Muscle layer of colon (tissue), 2 donors: ENCODE measurements around the gene PHACTR3.

Experiments used
- H3K27ac ChIP-seq: one replicate; pipeline ENCODE4 v1.7.0; 2013; ENCODE audit warnings: low read depth, mild to moderate bottlenecking, low read length, moderate library complexity
- H3K27me3 ChIP-seq, 2 donors: one replicate each; pipeline ENCODE4 v1.7.0; 2013; ENCODE audit warnings: low read length in 2 of 2, mild to moderate bottlenecking in 2 of 2; ENCODE audit not compliant: insufficient read depth in 2 of 2, control insufficient read depth in 1 of 2
- H3K36me3 ChIP-seq: one replicate; pipeline ENCODE4 v1.7.0; 2013; ENCODE audit warnings: mild to moderate bottlenecking, low read length; ENCODE audit not compliant: insufficient read depth
- H3K4me1 ChIP-seq: one replicate; pipeline ENCODE4 v1.7.0; 2013; ENCODE audit warnings: mild to moderate bottlenecking, low read length; ENCODE audit not compliant: insufficient read depth
- H3K4me3 ChIP-seq, 2 donors: one replicate each; pipeline ENCODE4 v1.7.0; 2013; ENCODE audit warnings: low read length in 2 of 2, low read depth in 1 of 2, mild to moderate bottlenecking in 1 of 2, moderate library complexity in 1 of 2
- H3K9ac ChIP-seq: one replicate; pipeline ENCODE4 v1.7.0; 2013; ENCODE audit warnings: low read length
- H3K9me3 ChIP-seq: one replicate; pipeline ENCODE4 v1.7.0; 2013; ENCODE audit warnings: mild to moderate bottlenecking, low read length
- donor health status: abdominal sarcoma.
- donor health status: Adenocarcinoma of cecum.

The PHACTR3 gene

GRCh38 chr20:59583428-59584277 is 20.7 kb upstream of the PHACTR3 start:
- H3K36me3 ChIP-seq, result no peaks in the 10 kb centered on the region
- no peaks in the 10 kb centered on the region for H3K4me1 ChIP-seq

GRCh38 chr20:59584278-59584925 is 19.9 kb upstream of the PHACTR3 start:
- H3K9me3 ChIP-seq, result no peaks in the 10 kb centered on the region
- H3K36me3 ChIP-seq, result no peaks in the 10 kb centered on the region
- no peak overlapping the region for H3K4me3 ChIP-seq
- no peak overlapping the region for H3K27ac ChIP-seq
- H3K4me1 ChIP-seq, result no peaks in the 10 kb centered on the region
- no peak overlapping the region for H3K9ac ChIP-seq
- H3K27me3 ChIP-seq, result no peaks in the 10 kb centered on the region

More at GRCh38 chr20:59583428-59584277, 20.7 kb upstream of the PHACTR3 start:
- H3K27ac ChIP-seq, result no peak overlapping the region
- no peaks in the 10 kb centered on the region for H3K27me3 ChIP-seq
- no peaks in the 10 kb centered on the region for H3K9me3 ChIP-seq
- H3K4me3 ChIP-seq, result no peak overlapping the region
- H3K9ac ChIP-seq, result no peak overlapping the region

- Histone ChIP-seq H3K9ac (no peak overlapping the region), H3K27ac (no peak overlapping the region), H3K4me3 (no peak overlapping the region), H3K27me3 (no peaks in the 10 kb centered on the region), H3K9me3 (no peaks in the 10 kb centered on the region), H3K4me1 (no peaks in the 10 kb centered on the region), H3K36me3 (no peaks in the 10 kb centered on the region)
Measured at GRCh38 chr20:59585714-59586409, 18.5 kb upstream of the PHACTR3 start.

- H3K4me1 ChIP-seq, result no peaks in the 10 kb centered on the region
- H3K27me3 ChIP-seq, result no peaks in the 10 kb centered on the region
- no peaks in the 10 kb centered on the region for H3K9me3 ChIP-seq
- no peaks in the 10 kb centered on the region for H3K36me3 ChIP-seq
- H3K4me3 ChIP-seq, result no peak overlapping the region
- H3K9ac ChIP-seq, result no peak overlapping the region
- H3K27ac ChIP-seq, result no peak overlapping the region
Measured at GRCh38 chr20:59586613-59587012, 17.7 kb upstream of the PHACTR3 start.

GRCh38 chr20:59587570-59587969 is 16.8 kb upstream of the PHACTR3 start:
- H3K4me3 ChIP-seq, result no peak overlapping the region
- H3K4me1 ChIP-seq, result no peaks in the 10 kb centered on the region
- H3K27ac ChIP-seq, result no peak overlapping the region
- no peaks in the 10 kb centered on the region for H3K36me3 ChIP-seq
- H3K9ac ChIP-seq, result no peak overlapping the region
- H3K9me3 ChIP-seq, result no peaks in the 10 kb centered on the region
- no peaks in the 10 kb centered on the region for H3K27me3 ChIP-seq

GRCh38 chr20:59588236-59588855 is 16.0 kb upstream of the PHACTR3 start:
- H3K4me1 ChIP-seq, result no peaks in the 10 kb centered on the region
- no peaks in the 10 kb centered on the region for H3K27me3 ChIP-seq
- H3K36me3 ChIP-seq, result no peaks in the 10 kb centered on the region
- H3K27ac ChIP-seq, result no peak overlapping the region
- H3K4me3 ChIP-seq, result no peak overlapping the region
- no peak overlapping the region for H3K9ac ChIP-seq
- H3K9me3 ChIP-seq, result no peaks in the 10 kb centered on the region

- no peaks in the 10 kb centered on the region for H3K9me3 ChIP-seq
- no peak overlapping the region for H3K27ac ChIP-seq
Measured at GRCh38 chr20:59589086-59589684, 15.2 kb upstream of the PHACTR3 start.

GRCh38 chr20:59591061-59591460 is 13.3 kb upstream of the PHACTR3 start:
- H3K9ac ChIP-seq, result no peak overlapping the region
- H3K9me3 ChIP-seq, result no peaks in the 10 kb centered on the region
- no peak overlapping the region for H3K27ac ChIP-seq
- no peak overlapping the region for H3K4me3 ChIP-seq
- no peaks in the 10 kb centered on the region for H3K36me3 ChIP-seq
- no peaks in the 10 kb centered on the region for H3K27me3 ChIP-seq
- no peaks in the 10 kb centered on the region for H3K4me1 ChIP-seq

More at GRCh38 chr20:59589086-59589684, 15.2 kb upstream of the PHACTR3 start:
- Histone ChIP-seq H3K9ac (no peak overlapping the region), H3K4me1 (no peaks in the 10 kb centered on the region), H3K36me3 (no peaks in the 10 kb centered on the region), H3K4me3 (no peak overlapping the region), H3K27me3 (no peaks in the 10 kb centered on the region)

GRCh38 chr20:59596690-59597089 is 7.7 kb upstream of the PHACTR3 start:
- Histone ChIP-seq H3K27me3 (peaks cover 0 to under 1% of the 10 kb centered on the region in 2 donors), H3K9me3 (no peaks in the 10 kb centered on the region), H3K4me3 (no peak overlapping the region), H3K36me3 (no peaks in the 10 kb centered on the region), H3K27ac (no peak overlapping the region), H3K4me1 (no peaks in the 10 kb centered on the region), H3K9ac (no peak overlapping the region)

GRCh38 chr20:59597240-59597639 is 7.1 kb upstream of the PHACTR3 start:
- Histone ChIP-seq H3K27ac (no peak overlapping the region), H3K4me1 (no peaks in the 10 kb centered on the region), H3K27me3 (peaks cover 0 to 6% of the 10 kb centered on the region in 2 donors)

More at GRCh38 chr20:59597240-59597639, 7.1 kb upstream of the PHACTR3 start:
- Histone ChIP-seq H3K36me3 (no peaks in the 10 kb centered on the region), H3K9me3 (no peaks in the 10 kb centered on the region), H3K9ac (no peak overlapping the region), H3K4me3 (no peak overlapping the region)
